HG03378 (cell line): Measurements from ENCODE around the gene SORT1.
A peak's percentile ranks its signal among the peaks of the same experiment; 100 is the strongest.
"Not testable (repeated sequence)": the region's sequence is repeated elsewhere in the genome, so short reads cannot be mapped to it uniquely, and the experiment has no call there.

Source experiments
- ATAC-seq: cut with Tn5 transposase; IDR thresholded peaks from one replicate; pipeline ENCODE4 v1.9.1; 2021; ENCODE audit warnings: mild to moderate bottlenecking, moderate library complexity; ENCODE audit not compliant: unreplicated experiment

The SORT1 gene

GRCh38 chr1:109301874-109302273, 95.8 kb downstream of the SORT1 start:
- no peak for ATAC-seq

DNA sequence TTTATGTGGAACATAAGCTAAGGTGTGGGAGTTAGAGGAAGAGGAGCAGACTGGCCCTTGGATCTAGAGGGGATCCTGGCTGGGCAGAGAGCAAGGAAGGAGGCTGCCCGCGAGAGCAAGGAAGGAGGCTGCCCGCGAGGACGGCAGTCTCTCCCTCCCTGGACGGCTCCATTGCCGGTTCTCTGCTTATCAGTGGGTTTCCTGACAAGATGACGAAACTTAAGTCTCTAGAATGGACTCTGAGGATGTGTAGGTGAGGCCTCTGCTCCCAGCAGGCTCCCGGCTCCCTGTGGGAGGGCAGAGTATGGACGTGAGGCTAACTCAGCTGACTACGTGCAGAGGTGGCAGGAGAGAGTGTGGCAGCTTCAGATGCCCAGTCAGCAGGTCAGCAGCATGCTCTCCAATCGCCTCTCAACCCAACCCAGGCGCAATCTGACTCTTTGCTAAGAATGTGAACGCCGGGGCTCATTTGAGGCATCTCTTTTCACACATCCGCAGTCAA, 97.0 kb downstream of the SORT1 start:
- no peak for ATAC-seq

DNA sequence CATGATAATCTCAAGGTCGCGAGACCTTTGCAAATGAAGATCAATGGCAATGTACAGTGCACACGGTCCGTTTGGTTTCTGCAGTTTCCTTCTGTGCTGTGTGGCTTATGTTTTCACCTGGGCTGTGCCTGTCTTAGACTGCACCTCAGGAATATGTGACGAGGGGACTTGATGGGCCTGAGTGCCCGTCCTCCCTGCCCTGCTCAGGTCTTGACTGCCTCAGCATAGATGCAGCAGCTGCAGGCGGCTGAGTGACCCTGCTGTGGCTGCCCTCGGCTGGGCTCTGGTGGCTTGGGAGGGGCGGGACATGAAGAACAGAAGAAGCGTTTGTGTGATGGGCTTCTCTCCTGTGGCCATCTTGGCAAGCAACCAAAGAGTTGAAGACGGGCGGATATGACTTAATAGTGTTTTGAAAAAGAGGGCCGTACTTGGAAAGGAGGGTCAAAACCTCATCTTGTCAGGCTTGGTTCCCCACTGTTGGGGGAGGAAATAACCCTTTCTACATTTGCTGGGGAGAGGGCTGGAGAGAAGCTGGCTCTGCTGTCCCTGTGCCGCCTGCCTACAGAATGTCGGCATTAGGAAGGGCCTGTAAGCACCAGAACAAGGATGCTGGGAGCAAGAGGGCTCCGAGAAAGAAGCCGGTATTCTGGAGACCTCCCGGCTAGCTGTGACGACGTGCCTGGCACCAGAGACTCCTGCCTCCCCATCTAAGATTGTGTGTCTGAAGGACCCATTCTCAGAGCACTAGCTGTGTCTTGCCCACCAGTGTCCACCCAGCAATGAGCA, 98.0 kb downstream of the SORT1 start:
- no peak for ATAC-seq

DNA sequence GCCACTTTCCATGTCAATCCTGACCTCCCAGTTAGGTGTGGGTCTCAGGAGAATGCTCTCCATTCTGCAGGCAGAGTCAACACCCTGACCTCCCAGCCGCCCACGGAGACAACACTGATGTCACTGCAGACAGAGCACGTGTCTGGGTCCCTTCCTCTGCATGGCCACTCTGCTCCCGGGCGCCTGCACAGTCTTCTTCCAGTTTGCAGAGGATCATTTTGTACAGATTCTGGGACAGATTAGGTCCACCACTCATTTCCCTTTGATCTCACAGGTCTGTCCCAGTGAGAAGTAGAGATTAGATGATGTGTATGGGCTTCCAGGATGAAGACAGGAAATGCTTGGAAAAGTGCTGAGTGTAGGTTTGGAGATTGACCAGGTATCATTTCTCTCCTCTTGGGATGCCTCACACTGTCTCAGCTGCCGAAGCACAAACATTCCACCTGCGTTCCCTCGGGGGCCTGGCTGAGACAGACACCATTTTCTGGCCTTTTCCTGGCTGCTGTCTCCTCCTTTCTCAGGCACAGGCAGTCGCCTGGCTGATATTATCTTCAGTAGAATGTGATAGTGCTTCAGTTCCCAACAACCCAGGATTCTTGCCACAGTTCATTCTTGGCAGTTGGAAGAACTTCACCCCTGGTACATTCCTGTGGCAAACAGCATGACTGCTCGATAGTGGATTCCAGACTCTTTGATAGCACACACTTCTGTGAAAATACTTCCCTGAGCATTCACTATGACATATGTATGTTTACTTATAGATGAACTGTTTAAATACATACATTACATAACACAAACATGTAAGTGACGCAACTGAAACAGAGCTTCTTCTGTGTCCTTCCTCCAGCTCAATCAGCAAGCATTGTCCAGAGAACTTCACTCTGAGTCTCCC, 98.8 kb downstream of the SORT1 start:
- no peak for ATAC-seq

GRCh38 chr1:109296782-109297181, 100.9 kb downstream of the SORT1 start:
- ATAC-seq, result no peak

GRCh38 chr1:109295712-109296415, 101.9 kb downstream of the SORT1 start:
- no peak for ATAC-seq

GRCh38 chr1:109294481-109294880, 103.2 kb downstream of the SORT1 start:
- no peak for ATAC-seq

- no peak for ATAC-seq
Measured at GRCh38 chr1:109293026-109293425, 104.7 kb downstream of the SORT1 start.

DNA sequence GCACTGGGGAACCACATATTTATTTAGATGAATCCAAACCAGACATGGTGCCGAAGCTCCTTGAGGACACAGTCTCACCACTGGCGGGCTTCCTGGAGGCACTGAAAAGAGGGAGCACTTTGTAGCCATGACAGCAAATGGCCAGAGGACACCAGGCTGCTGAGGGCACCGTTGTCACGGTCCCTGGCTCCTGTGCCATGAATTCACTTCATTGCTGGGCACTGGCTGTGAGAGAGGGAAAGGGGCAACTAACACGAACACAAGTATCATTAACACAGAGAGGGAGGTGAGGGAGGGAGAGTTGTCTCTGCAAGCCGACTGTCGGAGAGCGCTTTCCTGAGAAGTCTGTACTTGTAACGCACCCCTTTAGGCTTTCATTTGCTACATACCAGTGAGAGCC, 105.4 kb downstream of the SORT1 start:
- ATAC-seq, result no peak

DNA sequence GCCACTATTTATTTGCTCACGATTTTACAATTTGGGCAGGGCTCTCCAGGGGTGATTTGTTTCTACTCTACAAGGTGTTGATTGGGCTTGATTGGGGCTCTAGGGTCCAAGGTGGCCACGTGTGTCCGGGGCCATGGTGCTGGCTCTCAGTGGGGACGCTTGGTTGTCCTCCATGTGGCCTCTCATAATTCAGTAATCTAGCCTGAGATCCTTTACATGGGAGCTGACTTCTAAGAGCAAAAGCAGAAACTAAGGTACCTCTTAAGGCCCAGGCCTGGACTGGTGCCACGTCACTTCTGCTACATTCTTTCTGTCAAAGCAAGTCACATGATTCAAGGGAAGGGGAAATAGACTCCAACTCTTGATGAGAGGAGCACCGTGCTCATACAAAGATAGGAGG, 106.7 kb downstream of the SORT1 start:
- no peak for ATAC-seq

DNA sequence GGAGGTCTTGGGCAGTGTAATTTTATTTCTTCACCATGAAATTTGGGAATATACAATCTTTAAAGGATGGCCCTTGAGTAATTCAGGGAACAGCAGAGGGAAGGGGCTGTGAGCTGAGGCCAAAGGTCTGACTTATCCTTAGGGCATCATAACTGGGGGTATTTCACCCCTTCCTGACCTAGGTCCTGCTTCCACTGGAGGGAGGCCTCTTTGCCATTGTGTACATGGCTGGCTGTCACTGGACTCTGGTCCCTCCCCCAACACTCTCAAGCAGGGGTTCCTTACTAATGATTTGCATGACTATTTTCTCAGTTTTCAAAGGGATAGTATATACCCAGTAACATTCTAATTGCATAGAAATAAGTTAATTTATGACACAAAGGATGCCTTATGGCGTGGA, 107.6 kb downstream of the SORT1 start:
- ATAC-seq, result no peak

GRCh38 chr1:109286762-109287161, 111.0 kb downstream of the SORT1 start:
- ATAC-seq, result not testable (repeated sequence)

GRCh38 chr1:109283748-109284600, 113.7 kb downstream of the SORT1 start:
- no peak for ATAC-seq

- ATAC-seq, result peak; percentile 84
Measured at GRCh38 chr1:109282952-109283747, 114.6 kb downstream of the SORT1 start, which contains the start of gene PSRC1. PSRC1 (minus strand) TSS chr1:109283145.

- ATAC-seq, result no peak
Measured at GRCh38 chr1:109282497-109282951, 115.2 kb downstream of the SORT1 start.

- ATAC-seq, result no peak
Measured at GRCh38 chr1:109281680-109282496, 115.8 kb downstream of the SORT1 start.

DNA sequence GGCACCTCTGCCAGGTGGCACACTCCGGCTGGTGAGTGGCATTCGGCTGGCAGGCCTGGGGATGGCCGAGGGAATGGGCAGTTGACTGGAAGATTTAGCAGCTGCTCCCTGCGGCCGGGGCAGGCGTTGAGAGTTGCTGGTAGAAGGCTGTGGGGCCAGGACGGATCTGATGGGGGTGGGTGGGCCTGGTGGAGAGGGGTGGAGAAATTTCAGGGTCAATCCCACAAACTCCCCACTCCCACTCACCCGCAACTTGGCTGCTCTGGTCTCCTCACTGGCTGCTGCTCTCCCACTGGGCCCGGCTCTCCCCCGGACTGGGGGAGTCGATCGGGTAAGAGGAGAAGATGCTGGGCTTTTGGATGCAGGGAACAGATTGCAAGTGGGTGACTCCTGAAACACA, 116.9 kb downstream of the SORT1 start:
- ATAC-seq, result no peak

- no peak for ATAC-seq
Measured at GRCh38 chr1:109279615-109280278, 118.0 kb downstream of the SORT1 start.
